ENCODE results near the gene DEXI. TPM values are rescaled to one million over a fixed set of nuclear protein-coding genes. Genes with fewer than 3 reads are reported as not detected.
"Not testable (repeated sequence)": the region's sequence is repeated elsewhere in the genome, so short reads cannot be mapped to it uniquely, and the experiment has no call there.

Gene DEXI
- total RNA-seq, 1 donor from 2014 or later, result 69.0 TPM

DNA sequence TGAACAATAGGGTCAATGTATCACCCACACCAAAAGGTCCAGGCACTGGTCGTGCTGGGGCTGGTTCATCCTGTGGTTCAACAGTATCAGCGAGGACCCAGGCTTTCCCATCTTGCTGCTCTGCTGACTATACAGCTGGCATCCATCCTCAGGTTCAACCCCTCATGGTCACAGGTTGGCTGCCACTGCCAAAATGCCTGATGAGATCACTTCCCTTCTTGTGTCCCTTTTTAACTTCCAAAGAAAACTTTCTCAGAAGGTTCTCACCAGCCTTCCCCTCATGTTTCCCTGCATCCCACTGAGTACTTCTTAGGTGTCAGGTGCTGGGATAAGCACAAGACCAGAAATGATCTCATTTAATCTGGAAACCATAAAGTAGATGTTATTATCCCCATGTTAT is 27.8 kb upstream of the DEXI start:
- no peak for DNase-seq (ENCODE audit: extremely low read depth, low read depth, low spot score)

DNA sequence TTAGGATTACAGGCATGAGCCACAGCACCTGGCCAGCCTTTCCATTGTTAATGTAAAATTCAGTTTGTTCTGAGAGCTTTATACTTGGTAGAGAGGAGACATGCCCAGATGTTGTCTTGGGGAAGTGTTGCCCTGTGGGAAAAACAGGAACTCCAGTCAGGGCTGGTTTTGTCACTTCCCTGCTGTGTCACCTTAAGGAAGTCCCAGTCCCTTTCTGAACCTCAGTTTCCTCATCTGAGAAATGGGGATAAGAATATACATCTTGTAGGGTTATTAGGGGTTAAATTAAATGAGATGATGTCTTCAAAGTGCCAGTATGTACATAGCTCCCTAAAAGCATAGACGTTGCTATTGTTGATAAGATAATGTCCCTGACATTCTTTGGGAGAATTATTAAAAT is 27.3 kb upstream of the DEXI start:
- DNase-seq (ENCODE audit: extremely low read depth, low read depth, low spot score), result no peak

DNA sequence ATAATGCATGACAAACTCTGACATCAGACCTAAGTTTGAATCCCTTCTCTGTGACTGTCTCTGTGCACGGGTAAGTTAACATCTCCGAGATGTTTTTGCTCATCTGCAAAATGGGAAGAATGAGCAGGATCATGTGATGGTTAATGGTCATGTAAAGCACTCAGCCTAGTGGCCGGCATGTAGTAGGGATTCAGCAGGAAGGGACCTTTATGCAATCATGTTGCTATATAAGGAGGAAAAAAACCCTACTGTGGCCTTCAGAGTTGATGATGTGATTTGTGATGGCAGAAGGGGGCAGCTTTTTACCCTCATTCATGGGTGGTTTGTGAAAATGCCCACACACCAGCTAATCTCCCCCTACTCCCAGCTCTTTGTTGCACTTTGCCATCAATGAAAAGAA is 26.2 kb upstream of the DEXI start:
- no peak for DNase-seq (ENCODE audit: extremely low read depth, low read depth, low spot score)

DNA sequence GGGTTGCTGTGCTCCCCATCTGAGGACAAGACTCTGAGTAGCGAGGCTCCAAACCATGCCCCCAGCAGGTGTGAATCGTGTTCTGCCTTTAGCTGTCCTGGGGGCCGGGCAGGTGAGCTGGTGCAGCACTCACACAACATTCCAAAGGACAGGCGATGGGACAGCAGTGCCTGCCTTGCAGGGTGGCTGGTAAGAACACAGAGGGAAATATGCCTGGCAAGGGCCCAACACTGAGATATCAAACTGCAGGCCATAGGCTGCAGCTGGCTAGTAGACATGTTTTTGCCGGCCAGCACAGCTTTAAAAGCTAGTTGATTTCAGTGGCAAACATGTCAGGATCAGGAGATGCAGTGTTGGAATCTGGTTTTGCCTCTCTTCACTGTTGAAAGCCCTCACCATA is 25.7 kb upstream of the DEXI start:
- no peak for DNase-seq (ENCODE audit: extremely low read depth, low read depth, low spot score)

DNA sequence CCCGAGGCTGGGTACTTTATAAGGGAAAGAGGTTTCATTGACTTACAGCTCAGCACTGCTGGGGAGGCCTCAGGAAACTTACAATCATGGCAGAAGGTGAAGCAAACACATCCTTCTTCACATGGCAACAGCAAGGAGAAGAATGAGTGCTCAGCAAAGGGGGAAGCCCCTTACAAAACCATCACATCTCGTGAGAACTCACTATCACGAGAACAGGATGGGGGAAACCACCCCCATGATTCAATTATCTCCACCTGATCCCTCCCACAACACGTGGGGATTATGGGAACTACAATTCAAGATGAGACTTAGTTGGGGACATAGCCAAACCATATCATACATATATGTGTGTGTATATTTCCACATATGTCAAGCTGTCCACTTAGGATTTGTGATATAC is 24.3 kb upstream of the DEXI start:
- DNase-seq (ENCODE audit: extremely low read depth, low read depth, low spot score), result not testable (repeated sequence)

DNA sequence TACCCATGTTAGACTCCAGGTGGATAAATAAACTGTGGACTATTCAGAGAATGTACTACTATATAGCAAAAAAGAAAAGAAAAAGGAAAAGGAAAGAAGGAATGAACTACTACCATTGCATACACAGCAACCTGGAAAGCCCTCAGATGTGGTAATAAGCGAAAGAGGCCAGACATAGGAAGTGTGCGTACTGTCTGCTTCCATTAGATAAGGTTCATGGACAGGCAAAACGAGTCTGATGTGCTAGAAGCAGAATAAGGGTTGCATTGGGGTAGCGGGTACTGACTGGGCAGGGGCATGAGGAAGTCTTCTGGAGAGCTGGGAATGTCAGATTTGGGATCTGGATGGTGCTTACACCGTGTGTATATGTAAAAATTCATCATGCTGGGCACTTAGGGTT is 23.9 kb upstream of the DEXI start:
- DNase-seq (ENCODE audit: extremely low read depth, low read depth, low spot score), result no peak

DNA sequence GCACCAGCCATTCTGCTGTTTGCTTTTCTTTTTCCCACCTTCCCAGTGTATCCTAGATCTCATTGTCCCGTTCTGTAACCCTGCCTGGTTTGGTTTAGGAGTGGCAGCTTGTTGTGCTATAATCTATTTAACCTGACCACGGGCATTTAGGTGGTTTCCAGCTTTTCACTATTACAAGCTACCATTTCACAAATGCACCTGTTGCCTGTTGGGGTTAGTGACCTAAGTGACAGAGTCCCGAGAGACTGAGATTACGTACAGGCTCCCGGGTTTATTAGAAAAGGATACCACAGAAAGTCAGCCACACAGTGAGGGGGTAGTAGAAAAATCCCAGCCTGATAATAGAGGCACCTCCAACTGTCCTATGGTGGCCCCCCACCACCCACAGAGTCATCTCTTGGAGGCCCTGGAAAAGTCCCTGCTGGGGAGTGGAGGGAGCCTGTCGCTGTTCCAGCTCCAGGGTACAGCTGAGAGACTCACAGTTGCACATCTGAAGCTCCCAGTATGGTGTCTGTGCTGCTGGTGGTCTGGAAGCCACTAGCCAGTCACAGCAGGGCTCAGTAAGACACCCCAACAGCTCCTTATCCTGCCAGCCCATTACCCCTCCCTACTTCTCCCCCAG is 23.3 kb upstream of the DEXI start:
- no peak for DNase-seq (ENCODE audit: extremely low read depth, low read depth, low spot score)

DNA sequence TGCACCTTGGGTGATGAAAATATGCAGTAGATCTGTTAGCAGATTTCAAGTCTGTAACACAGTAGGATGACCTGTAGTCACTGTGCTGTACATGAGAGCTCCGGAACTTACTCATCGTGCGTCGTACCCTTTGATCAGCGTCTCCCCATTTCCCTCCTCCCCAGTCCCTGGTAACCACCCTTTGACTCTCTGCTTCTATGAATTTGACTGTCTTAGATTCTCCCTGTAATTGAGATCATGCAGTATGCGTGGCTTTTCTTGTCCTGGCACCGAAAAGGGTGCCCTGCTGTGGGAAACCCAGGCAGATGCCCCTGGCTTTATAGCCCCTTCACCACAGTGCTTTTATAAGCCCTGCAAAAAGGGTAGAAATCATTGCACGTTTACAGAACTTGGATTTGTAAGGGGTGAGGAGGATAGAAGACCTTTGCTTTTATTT is 22.6 kb upstream of the DEXI start:
- no peak for DNase-seq (ENCODE audit: extremely low read depth, low read depth, low spot score)

DNA sequence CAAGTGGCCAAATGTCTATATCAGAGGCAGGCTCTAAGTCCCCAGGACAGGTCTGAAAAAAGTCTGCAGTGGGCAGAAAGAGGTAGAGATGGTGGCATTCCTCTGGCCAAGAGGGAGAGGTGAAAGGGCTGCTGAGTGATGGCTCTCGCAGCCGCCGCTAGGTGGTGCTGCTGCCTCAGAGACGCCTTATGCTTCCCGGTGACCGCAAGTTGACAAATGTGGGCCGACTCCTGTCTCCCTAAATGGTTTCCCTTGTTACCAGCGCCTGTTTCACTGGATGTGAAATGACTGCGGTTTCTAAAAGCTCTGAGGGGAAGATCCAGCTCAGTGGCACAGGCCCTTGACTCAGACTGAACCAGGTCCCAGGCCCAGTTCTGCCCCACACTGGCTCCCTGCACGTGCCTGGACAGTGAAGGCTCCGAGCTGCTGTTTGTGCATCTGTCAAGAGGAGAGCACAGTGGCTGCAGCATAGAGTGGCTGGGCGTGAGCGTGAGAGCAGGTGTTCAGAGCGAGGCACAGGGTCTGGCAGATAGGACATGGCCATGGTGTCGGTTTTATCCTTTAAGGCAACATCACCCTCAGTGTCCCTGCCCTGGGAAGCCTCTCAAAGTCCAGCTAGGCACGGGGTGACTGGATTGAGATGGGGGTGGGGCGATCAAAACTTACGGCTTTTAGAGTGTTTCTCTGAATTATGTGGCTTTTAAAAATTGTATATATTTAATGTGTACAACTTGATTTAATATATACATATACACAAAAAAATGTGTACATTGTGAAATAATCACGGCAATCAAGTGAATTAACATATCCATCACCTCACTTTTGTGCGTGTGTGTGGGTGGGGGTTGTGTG is 22.0 kb upstream of the DEXI start:
- DNase-seq (ENCODE audit: extremely low read depth, low read depth, low spot score), result no peak

DNA sequence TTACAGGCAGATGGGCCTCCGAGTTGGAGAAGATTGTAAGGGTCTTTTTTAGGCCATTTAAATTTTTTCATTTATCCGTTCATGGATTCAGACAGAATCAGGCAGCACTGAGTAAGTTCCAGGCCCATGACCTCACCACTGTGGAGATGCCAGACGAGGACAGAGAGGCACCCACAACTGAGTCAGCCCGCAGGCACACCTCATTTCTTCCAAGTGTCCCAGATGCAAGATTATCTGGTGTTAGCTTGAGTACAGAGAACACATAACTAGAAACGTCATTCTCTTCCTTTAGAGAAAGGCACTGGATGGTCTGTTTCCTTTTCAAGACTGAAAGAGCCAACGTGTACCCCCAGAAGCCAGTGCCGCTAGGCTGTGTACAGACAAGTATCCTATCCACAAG is 19.0 kb upstream of the DEXI start:
- no peak for DNase-seq (ENCODE audit: extremely low read depth, low read depth, low spot score)

DNA sequence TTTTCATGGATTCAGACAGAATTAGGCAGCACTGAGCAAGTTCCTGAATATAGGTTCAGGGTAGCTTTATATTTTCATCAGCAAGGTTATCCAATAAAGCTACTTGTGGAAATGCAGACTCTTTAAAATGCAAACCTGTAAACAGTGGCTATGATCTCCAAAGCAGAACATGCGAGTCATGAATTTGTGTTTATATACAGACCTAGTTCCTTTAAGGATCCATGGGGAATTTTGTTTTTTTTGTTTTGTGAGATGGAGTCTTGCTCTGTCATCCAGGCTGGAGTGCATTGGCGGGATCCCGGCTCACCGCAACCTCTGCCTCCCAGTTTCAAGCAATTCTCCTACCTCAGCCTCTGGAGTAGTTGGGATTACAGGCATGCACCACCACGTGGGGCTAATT is 16.9 kb upstream of the DEXI start:
- DNase-seq (ENCODE audit: extremely low read depth, low read depth, low spot score), result no peak

DNA sequence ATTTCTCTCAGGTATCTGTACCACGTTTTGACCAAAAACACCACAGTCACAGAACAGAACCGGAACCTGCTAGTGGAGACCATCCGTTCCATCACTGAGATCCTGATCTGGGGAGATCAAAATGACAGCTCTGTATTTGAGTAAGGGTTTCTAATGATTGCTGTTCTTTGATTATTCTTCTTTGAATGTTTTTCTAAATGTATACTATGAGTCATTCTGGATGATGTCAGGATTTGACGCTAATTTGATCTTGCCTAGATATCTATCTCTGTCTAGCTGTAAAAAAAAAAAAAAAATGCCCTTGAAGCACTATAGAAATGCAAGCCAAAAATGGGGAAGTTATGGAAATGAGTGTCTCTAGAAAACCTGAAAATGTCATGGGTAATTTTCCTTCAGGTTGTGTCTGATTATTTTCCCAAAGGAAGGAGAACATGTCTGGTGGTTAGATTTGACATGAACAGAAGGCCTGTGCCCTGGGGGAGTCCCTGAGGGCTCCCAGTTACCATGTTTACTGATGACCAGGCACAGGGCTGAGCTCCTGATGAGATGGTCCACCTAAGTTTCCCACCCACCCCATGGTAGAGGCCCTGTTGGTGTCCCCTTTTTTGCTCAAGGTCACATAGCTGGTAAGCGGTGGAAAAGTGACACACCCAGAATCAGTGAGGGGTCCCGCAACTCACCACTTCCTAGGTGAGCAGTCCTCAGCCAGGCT is 15.7 kb upstream of the DEXI start:
- no peak for DNase-seq (ENCODE audit: extremely low read depth, low read depth, low spot score)

DNA sequence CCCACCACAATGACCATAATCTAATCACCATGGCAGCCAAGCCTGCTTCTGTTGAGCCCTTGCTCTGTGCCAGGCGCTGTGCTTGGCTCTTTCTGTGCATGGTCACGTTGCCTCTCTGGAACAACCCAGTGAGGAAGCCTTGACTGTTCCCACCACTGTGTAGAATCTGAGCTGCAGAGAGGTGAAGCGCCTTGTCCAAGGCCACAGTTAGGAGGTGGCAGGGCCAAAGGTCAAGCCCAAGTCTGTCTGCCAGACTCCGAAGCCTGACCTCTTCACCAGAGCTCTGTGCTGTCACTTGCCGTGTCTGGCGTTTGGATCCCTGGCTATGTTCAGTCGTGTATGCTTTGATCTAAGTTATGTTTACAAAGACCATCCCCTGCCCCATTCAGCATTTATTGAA is 12.6 kb upstream of the DEXI start:
- DNase-seq (ENCODE audit: extremely low read depth, low read depth, low spot score), result no peak

DNA sequence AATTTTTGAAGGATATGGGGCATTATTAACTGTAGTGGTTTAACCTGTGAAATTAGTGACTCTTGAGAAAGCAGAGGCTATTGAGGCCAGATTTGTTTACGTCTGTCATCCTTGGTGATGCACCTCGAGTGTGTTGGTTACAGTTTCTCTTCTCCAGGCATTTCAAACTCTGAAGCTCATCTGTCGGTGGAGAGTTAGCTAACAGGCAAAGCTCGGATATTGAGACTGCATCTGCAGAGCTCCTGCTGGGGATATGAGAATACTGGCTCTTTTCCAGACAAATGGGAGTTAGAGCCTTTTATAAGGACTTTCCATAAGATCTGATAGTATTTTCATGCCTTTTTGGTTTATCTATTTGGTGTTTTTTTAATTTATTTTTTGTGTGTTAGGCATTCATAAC is 8.8 kb upstream of the DEXI start:
- DNase-seq (ENCODE audit: extremely low read depth, low read depth, low spot score), result no peak

DNA sequence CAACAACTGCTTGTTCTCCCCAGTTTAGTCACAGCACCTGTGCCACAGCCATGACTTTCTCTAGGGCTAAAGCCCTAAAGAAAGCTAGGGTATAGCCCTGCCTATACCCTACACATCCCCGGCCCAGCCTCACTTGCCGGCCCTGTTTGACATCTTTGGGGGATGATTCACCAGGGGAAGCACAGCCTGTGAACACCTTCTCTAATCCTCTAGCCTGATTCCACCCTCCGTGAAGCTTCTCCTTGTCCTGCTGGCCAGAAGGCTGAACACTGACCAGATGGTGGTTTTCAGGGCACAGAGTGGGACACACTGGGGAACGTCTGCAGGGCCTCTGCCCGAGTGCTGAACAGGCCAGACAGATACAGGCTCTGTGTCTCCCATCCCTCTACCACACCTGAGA is 8.1 kb upstream of the DEXI start:
- no peak for DNase-seq (ENCODE audit: extremely low read depth, low read depth, low spot score)

DNA sequence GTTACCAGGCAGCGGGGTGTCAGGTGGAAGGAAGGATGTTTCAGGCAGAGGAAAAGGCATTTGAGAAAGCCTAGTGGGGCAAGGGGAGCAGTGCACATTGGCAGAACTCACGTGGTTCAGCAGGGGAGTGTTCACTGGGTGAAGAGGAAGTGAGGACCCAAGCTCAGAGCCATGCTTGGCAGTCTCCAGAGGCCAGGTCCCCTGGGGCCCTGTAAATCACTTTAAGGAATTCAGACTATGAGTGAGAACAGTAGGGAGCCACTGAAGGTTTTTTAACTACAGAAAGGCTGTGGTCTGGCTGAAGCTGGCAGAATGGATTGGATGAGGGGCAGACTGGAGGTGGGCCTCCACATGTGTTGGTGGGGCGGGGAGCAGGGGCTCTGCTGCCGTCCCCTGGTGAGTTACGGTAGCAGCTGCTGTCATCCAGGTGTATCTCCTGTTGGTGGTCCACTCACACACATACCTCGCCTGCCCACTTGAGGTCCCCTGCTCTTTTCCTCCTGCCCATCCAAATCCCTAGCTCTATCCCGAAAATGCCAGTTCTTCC is 7.2 kb upstream of the DEXI start:
- no peak for DNase-seq (ENCODE audit: extremely low read depth, low read depth, low spot score)

DNA sequence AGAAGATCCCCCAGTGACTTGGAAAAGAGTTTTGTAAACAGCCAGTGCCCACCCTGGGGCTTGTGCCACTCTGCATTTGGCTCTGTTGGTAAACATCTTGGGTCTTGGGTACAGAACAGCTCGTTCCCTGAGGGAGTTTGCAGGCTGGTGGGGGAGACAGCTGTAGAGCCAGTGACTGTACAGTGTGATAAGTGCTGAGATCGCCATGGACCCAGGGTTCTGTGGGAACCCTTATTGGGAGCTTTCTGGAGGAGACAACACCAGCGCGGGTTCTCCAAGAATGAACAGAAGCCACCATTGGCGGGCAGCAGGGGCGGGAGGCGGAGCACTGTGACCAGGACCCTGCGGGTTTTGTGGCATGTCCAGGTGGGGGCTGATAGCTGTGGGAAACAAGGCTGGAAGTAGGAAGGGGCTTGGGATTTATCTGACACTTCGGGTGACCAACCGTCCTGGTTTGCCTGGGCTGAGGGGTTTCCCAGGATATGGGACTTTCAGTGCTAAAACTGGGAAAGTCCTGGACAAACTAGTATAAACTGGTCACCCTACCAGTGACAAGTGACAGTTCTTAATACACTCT is 5.0 kb upstream of the DEXI start:
- no peak for DNase-seq (ENCODE audit: extremely low read depth, low read depth, low spot score)

DNA sequence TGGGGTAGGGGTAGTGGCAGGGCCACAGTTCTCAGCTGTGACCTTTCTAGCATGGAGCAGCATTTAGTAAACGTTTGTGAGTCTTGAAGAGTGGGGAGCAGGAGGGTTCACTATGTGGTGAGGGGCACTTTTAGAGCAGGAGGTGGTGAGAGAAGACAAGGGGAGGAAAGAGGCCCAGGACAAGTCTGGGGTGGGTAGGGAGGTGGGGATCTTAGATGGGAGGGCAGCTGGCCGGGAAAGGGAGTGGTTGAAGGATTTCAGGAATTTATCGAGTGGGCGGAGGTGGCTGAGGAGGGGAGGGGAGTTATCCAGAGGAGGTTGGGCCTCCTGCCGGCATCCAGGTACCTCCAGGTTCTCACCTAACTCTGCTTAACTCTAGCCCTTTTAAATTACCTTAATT is 4.0 kb upstream of the DEXI start:
- no peak for DNase-seq (ENCODE audit: extremely low read depth, low read depth, low spot score)

DNA sequence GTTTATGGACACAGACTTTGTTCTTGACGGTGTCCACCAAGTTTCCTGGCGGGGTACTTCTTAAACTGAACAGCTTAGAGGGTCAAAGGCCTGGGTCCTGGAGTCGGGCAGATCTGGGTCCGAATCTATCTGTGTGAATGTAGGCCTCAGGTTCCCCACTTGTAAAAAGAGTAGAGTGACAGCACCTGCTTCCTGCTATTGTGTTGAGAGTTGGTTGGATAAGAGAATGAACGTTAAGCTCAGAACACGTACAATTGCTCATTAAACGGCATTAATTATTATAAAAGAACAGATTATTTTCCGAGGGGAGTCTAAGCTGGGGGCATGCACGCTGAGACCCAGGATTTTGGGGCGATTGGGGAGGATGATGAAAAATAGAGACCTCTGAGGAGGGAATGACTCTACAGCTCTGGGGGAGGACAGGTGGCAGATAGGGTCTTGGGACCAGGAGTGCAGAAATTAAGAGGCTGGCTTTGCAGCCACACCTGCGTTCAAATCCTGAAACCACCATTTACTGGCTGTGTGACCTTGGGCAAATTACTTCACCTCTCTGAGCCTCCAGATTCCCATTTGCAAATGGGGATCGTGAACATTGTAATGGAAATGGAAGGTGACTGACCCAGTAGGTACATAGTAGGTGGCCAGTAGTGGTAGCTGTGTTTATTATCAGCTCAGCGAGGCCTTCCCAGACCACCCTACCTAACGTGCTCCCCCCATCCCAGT is 3.0 kb upstream of the DEXI start:
- no peak for DNase-seq (ENCODE audit: extremely low read depth, low read depth, low spot score)

DNA sequence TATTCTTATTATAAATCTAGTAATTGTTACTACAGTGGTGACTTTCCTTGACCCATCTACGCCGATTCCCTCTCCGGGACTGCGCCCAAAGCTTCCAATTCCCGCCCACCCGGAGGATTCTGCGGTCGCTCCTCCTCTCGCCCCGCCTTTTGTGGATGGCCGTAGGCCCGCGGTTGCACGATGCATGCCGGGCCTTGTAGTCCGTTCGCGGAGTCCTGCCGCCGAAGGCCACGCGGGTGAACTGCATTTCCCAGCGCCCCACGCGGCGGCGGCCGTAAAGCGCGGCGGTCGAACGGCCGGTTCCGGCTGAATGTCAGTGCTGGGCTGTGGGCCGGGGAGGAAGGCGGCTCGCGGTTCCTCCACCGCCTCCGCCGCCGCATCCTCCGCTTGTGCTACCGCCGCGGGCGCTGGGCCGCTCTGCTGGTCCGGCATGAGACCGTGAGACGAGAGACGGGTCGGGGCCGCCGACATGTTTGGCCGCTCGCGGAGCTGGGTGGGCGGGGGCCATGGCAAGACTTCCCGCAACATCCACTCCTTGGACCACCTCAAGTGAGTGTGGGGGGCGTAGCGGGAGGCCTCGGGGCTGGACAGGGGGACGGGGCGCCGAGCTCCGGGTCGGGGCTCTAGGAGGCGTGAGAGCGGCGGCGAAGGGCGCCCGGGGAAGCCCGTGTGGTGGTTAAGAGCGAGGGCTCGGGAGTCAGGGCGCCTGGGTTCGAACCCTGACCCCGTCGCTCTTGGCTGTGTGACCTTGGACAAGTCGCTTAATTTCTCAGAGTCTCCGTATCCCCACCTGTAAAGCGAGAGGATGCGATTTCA is 2.2 kb upstream of the DEXI start, which contains the start of gene CLEC16A:
Gene CLEC16A, plus strand, starts transcription at position 316 of the 816 bp plus-strand sequence. Its CDS starts 154 bp downstream, at position 470.
- DNase-seq (ENCODE audit: extremely low read depth, low read depth, low spot score), result peak; percentile 62
